HG03521 (cell line): ENCODE results near the gene NOL12.

Experiments
- ATAC-seq: cut with Tn5 transposase; IDR thresholded peaks from one replicate; pipeline ENCODE4 v1.9.1; 2021; ENCODE audit warnings: mild to moderate bottlenecking, moderate library complexity; ENCODE audit not compliant: unreplicated experiment

NOL12 gene

GRCh38 chr22:37659066-37659896 lies 26.9 kb upstream of the NOL12 start:
- peak; percentile 12 for ATAC-seq

DNA sequence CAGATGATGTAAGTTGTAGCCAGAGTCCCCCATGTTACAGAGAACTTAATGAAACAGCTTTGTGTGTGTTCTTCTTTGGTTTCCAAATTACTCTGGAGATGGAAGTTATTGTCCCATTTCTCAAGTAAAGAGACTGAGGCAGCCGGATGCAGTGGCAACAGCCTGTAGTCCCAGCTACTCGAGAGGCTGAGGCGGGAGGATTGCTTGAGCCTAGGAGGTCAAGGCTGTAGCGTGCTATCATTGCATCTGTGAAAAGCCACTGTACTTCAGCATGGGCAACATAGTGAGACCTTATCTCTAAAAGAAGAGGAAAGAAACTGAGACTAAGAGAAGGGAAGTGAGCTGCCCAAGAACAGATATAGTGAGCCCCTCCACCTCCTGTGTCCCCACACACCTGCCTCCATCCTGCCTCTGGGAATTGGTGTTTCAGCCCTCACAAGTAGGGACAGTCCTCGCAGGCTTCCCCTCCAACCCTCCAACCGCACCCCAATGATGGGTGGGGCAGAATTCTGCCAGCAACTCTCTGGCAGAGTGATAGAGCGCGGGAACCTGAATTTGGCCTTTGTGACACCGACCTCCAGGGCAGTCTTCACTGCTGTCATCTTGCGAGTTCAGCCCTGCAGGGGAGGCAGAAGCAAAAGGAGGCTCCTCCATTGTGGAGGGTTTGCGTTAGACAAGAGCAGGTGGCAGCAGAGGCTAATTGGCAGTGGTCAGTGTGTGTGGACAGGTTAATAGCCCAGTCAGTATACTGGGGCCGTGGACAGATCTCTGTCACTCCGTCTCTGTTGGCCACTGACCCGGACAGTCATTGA lies 26.0 kb upstream of the NOL12 start:
- no peak for ATAC-seq

DNA sequence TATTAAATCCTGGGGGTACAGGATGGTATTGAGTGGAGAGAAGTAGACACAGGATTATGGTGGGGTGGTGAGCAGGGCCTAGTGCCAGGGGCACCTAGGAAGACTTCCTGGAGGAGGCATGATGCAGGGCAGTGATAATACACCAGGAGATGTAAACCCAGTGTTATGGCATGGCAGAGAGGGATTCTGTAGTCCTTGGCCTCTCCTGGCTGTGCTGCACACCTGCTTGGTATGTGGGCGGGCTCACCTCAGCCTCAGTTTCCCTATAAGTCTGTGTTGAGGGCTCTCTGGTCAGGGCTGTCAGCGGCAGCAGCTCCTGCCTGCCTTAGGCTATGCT lies 25.5 kb upstream of the NOL12 start:
- ATAC-seq: no peak

- ATAC-seq: no peak
These were observed 24.8 kb upstream of the NOL12 start for GRCh38 chr22:37661160-37661924.

GRCh38 chr22:37662039-37662438 lies 24.1 kb upstream of the NOL12 start:
- no peak for ATAC-seq

DNA sequence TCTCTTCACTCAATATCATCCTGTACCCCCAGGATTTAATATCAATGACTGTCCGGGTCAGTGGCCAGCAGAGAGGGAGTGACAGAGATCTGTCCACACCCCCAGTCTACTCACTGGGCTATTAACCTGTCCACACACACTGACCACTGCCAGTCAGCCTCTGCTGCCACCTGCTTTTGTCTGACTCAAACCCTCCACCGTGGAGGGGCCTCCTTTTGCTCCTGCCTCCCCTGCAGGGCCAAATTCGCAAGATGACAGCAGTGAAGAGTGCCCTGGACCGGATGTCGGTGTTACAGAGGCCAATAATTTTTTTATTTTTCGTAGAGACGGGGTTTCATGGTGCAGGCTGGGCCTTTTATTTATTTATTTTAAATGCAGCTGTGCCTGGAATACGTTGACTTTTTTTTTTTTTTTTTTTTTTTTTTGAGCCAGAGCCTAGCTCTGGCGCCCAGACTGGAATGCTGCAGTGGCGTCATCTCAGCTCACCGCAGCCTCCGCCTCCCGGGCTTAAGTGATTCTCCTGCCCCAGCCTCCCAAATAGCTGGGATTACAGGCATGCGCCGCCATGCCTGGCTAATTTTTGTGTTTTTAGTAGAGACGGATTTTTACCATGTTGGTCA lies 22.5 kb upstream of the NOL12 start:
- ATAC-seq: no peak

- ATAC-seq: no peak
These were observed 21.7 kb upstream of the NOL12 start for GRCh38 chr22:37664249-37665101.

DNA sequence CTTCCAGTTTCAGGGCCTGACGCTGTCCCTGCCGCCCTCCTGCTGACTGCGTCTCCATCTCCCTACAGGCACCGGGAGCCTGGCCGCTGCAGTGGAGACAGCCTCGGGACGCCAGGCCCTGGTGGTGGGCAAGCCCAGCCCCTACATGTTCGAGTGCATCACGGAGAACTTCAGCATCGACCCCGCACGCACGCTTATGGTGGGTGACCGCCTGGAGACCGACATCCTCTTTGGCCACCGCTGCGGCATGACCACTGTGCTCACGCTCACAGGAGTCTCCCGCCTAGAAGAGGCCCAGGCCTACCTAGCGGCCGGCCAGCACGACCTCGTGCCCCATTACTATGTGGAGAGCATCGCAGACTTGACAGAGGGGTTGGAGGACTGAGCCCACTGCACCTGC lies 20.7 kb upstream of the NOL12 start:
- ATAC-seq: no peak

GRCh38 chr22:37669586-37669985 lies 16.6 kb upstream of the NOL12 start:
- ATAC-seq: no peak

DNA sequence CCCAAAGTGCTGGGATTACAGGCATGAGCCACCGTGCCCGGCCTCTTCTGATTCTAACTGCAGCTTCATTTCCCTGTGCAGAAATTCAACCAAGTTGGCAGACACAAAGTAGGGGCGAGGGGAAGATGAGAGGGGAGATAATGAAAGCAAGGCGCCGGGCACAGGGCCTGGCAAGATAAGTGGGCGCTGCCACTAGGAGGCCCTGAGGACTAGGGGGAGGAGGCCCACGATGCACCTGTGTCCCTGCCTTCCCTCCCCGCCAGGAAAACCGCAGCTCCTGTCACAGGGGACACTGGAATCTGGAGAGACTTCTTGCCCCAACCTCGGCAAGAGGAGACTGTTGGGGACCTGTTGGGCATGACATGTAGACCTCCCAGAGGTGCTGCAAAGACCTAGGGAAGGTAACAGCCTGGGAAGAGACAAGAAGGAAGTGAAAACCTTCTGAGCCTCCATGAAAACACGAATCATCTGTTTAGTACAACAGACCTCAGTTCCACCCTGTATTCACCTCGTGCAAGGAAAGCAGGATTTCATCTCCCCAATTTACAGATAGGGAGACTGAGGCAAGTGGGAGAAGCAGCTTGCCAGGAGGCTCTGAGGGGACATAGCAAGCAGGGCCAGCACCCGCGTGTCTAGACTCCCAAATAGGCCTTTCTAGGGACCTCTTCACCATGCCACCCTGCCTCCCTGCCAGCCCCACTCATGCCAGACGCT lies 13.8 kb upstream of the NOL12 start:
- no peak for ATAC-seq

- ATAC-seq: no peak
These were observed 13.2 kb upstream of the NOL12 start for GRCh38 chr22:37672920-37673455.

DNA sequence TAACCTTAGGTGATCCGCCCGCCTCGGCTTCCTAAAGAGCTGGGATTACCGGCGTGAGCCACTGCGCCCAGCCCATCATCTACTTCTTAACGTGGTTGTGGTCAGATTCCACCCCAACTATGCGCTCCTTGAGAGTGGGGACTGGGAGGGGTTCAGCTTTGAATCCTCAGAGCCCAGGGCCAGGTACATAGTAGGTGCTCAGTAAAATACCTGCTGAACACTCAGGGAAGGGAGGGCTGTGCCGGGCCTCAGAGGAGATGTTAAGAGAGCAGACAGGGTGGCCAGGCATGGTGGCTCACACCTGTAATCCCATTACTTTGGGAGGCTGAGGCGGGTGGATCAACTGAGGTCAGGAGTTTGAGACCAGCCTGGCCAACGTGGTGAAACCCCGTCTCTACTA lies 11.9 kb upstream of the NOL12 start:
- no peak for ATAC-seq

DNA sequence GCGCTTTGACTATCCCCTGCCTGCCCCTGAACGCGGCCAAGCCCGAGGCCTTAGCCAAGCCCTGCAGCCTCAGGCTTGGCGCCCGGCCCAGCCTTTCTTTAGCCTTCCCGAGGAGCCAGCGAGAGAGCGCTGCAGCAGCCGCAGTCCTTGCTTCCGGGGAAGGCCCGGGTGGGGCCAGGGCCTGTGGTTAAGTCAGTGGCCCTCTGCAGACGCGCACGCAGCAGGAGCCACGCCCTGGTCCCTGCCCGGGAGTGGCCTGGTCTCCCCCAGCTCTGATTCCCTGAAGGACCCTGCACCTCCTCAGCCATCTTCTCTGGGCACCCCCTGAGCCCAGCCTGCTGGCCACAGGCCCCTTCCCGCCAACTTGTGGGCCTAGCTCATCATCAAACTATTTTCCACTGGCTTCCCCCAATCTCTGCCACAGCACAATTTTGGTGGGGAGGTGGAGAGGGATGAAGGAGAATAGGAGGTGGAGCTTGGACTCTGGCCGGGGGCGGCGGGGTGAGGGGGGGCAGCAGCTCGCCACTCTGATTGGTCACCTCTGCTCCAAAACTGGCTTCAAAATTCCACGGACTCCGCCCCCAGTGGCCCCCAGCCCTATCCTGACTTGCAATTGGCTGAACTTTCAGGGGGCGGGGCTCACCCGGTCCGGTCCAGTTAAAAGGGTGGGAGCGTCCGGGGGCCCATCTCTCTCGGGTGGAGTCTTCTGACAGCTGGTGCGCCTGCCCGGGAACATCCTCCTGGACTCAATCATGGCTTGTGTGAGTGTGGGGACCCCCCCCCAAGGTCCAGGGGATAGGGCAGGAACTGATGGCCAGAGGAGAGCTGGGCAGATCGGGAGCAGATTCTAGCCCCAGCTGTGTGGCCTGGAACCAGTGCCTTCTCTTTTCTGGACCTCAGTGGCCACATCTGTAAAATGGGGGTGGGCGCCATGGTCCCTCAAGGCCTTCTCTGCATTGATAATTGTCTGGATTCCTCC lies 10.9 kb upstream of the NOL12 start, which contains the start of gene LGALS1:
Gene LGALS1, plus strand, starts transcription at position 686 of the 979 bp plus-strand sequence. Its CDS starts 67 bp downstream, at position 753.
- ATAC-seq: peak; percentile 35

- ATAC-seq: no peak
These were observed 10.0 kb upstream of the NOL12 start for GRCh38 chr22:37675930-37676735.

DNA sequence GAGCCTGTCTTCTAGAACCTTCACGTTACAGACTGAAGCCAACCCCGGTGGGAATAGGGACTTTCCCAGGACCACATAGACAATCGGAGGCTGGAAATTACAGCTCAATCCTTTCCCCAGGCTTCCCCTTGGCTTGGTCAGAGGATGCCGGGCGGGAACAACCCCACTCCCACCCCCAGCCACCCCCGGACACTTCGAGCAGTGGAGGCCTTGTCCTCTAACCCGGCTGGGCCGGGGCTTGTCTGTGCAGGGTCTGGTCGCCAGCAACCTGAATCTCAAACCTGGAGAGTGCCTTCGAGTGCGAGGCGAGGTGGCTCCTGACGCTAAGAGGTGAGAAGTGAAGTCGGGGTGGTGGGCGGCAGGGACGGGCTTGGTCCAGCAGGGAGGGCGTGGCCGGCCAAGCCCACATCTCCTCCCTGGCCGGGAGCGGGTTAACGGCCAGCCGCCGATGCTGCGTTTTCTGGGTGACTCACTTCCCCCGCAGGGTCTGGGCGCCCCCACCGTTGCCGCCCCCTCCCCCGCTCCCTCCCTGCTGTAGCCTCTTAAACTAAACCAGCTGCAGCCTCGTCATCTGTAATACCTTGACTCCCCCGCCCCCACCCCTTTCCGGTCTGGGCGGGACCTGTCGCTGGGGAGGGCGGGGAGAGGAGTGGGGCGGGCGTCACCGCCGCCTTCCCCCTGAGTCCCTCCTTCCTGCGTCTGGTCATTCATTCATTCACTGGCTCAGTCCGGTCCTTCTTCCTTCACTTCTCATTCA lies 9.2 kb upstream of the NOL12 start:
- peak; percentile 46 for ATAC-seq

- ATAC-seq: no peak
These were observed 8.6 kb upstream of the NOL12 start for GRCh38 chr22:37677493-37677974.
